ENCODE data around the gene ZNF785.

The ZNF785 gene

GRCh38 chr16:30559690-30560089 is 25.8 kb downstream of the ZNF785 start:
- TF ChIP-seq GATA2 (IDR thresholded peaks at IDR 0.05; ENCODE audit: low read depth, low read length): no peak
- TF ChIP-seq GATA3 (IDR thresholded peaks at IDR 0.05; ENCODE audit: low read depth, low read length): no peak

GRCh38 chr16:30558789-30559377 is 26.6 kb downstream of the ZNF785 start:
- no peak for TF ChIP-seq GATA3 (IDR thresholded peaks at IDR 0.05; ENCODE audit: low read depth, low read length)
- TF ChIP-seq GATA2 (IDR thresholded peaks at IDR 0.05; ENCODE audit: low read depth, low read length): no peak

- TF ChIP-seq GATA3 (IDR thresholded peaks at IDR 0.05; ENCODE audit: low read depth, low read length) (no peak), GATA2 (IDR thresholded peaks at IDR 0.05; ENCODE audit: low read depth, low read length) (no peak)
These were observed 27.3 kb downstream of the ZNF785 start, which contains the start of gene ZNF764 for GRCh38 chr16:30557957-30558788. Gene ZNF764 (minus strand): TSS chr16:30558374. CDS start chr16:30558182, 192 bp downstream.

GRCh38 chr16:30557707-30557956 is 27.9 kb downstream of the ZNF785 start:
- TF ChIP-seq GATA2 (IDR thresholded peaks at IDR 0.05; ENCODE audit: low read depth, low read length): no peak
- no peak for TF ChIP-seq GATA3 (IDR thresholded peaks at IDR 0.05; ENCODE audit: low read depth, low read length)

- TF ChIP-seq GATA3 (IDR thresholded peaks at IDR 0.05; ENCODE audit: low read depth, low read length): no peak
- no peak for TF ChIP-seq GATA2 (IDR thresholded peaks at IDR 0.05; ENCODE audit: low read depth, low read length)
These were observed 29.4 kb downstream of the ZNF785 start for GRCh38 chr16:30556125-30556473.

GRCh38 chr16:30555315-30556124 is 30.0 kb downstream of the ZNF785 start:
- TF ChIP-seq GATA3 (IDR thresholded peaks at IDR 0.05; ENCODE audit: low read depth, low read length) (no peak), GATA2 (IDR thresholded peaks at IDR 0.05; ENCODE audit: low read depth, low read length) (no peak)

- TF ChIP-seq GATA2 (IDR thresholded peaks at IDR 0.05; ENCODE audit: low read depth, low read length) (no peak), GATA3 (IDR thresholded peaks at IDR 0.05; ENCODE audit: low read depth, low read length) (no peak)
These were observed 30.8 kb downstream of the ZNF785 start for GRCh38 chr16:30554557-30555314.

- TF ChIP-seq GATA3 (IDR thresholded peaks at IDR 0.05; ENCODE audit: low read depth, low read length): no peak
- no peak for TF ChIP-seq GATA2 (IDR thresholded peaks at IDR 0.05; ENCODE audit: low read depth, low read length)
These were observed 32.1 kb downstream of the ZNF785 start for GRCh38 chr16:30553393-30553899.

- no peak for TF ChIP-seq GATA3 (IDR thresholded peaks at IDR 0.05; ENCODE audit: low read depth, low read length)
- no peak for TF ChIP-seq GATA2 (IDR thresholded peaks at IDR 0.05; ENCODE audit: low read depth, low read length)
These were observed 32.5 kb downstream of the ZNF785 start for GRCh38 chr16:30552956-30553355.

GRCh38 chr16:30551781-30552180 is 33.7 kb downstream of the ZNF785 start:
- TF ChIP-seq GATA2 (IDR thresholded peaks at IDR 0.05; ENCODE audit: low read depth, low read length): no peak
- TF ChIP-seq GATA3 (IDR thresholded peaks at IDR 0.05; ENCODE audit: low read depth, low read length): no peak

- TF ChIP-seq GATA2 (IDR thresholded peaks at IDR 0.05; ENCODE audit: low read depth, low read length) (no peak), GATA3 (IDR thresholded peaks at IDR 0.05; ENCODE audit: low read depth, low read length) (no peak)
These were observed 36.9 kb downstream of the ZNF785 start for GRCh38 chr16:30548416-30549253.

- TF ChIP-seq GATA3 (IDR thresholded peaks at IDR 0.05; ENCODE audit: low read depth, low read length): no peak
- TF ChIP-seq GATA2 (IDR thresholded peaks at IDR 0.05; ENCODE audit: low read depth, low read length): no peak
These were observed 39.4 kb downstream of the ZNF785 start for GRCh38 chr16:30546115-30546514.

- no peak for TF ChIP-seq GATA3 (IDR thresholded peaks at IDR 0.05; ENCODE audit: low read depth, low read length)
- no peak for TF ChIP-seq GATA2 (IDR thresholded peaks at IDR 0.05; ENCODE audit: low read depth, low read length)
These were observed 42.4 kb downstream of the ZNF785 start for GRCh38 chr16:30543067-30543466.

Measured in SH-SY5Y (cell line).